HG02870 (cell line): ENCODE results near the gene CHST12.

Experiments
- ATAC-seq: cut with Tn5 transposase; IDR thresholded peaks from one replicate; pipeline ENCODE4 v1.9.1; 2021; ENCODE audit warnings: mild to moderate bottlenecking, moderate library complexity; ENCODE audit not compliant: unreplicated experiment

Gene CHST12

DNA sequence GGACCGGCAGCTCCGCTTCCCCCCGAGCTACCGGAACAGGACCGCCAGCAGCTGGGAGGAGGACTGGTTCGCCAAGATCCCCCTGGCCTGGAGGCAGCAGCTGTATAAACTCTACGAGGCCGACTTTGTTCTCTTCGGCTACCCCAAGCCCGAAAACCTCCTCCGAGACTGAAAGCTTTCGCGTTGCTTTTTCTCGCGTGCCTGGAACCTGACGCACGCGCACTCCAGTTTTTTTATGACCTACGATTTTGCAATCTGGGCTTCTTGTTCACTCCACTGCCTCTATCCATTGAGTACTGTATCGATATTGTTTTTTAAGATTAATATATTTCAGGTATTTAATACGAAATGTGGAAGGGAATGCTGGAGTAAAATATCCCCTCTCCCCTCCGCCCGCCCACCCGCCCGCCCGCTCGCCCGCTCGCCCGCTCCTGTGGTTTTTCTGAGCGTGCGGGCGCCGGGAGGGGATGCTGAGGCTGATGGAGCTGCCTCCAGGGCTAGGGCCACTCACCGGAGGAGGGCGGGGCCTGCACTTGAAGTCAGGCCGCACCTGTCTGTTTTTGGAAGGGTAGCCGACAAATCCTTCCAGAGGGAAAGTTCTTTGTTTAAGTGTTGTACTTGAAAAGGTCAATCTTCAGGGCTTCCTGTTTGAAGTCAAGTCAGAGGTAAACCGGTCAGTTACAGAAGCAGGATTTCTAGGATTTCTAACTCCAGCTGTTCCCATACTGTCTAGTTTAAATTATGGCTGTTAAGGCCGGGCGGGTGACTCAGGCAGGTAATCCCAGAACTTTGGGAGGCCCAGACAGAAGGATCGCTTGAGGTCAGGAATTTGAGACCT lies 30.5 kb downstream of the CHST12 start:
- no peak for ATAC-seq

DNA sequence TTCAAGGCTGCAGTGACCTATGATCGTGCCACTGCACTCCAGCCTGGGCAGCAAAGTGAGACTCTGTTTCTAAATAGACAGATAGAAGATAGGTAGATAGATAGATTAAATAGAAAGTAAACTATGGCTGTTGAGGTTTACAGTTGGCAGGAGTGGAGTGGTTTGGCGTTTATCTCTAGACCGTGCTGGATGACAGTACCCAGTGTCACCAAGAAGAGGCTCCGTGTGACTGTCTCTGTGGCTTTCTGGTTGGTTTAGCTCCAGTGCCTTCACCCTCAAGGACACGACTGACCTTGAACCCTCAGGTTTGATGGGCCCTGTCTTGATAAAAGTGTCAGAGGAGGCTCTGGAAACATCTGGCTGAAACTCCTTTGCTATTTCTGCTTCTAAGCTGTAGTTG lies 31.7 kb downstream of the CHST12 start:
- no peak for ATAC-seq

DNA sequence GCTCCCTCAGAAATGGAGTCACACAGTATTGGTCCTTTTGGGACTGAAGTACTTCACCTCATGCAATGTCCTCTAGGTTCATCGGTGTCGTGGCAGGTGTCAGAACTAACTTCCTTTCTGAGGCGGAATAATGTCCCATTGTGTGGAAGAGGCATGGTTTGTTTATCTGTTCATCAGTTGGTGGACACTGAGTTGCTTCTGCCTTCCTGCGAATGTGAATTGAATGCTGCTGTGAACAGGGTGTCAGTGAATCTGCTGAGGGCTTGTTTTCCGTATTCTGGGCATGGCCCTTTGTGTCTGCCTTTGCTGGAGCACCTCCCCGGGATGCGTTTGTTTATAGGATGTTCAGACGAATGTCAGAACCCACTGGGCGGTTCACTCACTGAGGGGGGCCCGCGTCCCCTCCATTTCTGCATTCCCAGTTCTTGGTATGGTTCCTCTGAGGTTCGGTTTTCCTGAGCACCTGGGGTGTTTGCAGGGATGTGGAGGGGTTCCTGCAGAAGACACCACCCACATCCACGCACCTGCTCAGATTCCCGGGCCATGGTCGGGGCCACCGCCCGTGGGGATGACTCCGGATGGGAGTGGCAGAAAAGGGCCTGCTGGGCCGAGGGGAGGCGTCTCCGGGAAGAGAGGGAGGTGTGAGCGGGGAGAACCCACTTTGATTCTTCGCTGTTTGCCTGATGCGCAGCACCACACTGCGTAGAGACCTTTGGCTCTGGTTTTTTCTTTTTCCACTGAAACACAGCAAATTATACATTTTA lies 33.1 kb downstream of the CHST12 start:
- ATAC-seq: no peak

DNA sequence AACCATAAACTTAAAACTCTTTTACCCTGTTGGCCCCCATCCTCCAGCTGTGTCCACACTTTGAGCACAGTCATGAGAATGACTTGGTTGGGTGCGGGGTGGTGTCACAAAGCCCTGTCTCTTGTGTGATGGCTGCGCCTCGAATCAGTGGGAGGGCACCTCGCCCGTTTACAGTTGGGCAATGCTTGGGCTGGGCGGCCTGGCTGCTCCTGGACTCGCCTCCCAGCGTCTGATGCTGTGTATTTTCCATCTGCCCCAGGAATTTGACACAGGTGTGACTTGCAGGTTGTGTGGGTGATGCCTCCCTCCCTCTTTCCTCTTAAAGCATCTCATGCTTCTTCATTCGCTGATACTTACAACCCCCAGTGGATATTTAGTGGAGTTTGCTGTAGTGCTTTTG lies 33.7 kb downstream of the CHST12 start:
- no peak for ATAC-seq

DNA sequence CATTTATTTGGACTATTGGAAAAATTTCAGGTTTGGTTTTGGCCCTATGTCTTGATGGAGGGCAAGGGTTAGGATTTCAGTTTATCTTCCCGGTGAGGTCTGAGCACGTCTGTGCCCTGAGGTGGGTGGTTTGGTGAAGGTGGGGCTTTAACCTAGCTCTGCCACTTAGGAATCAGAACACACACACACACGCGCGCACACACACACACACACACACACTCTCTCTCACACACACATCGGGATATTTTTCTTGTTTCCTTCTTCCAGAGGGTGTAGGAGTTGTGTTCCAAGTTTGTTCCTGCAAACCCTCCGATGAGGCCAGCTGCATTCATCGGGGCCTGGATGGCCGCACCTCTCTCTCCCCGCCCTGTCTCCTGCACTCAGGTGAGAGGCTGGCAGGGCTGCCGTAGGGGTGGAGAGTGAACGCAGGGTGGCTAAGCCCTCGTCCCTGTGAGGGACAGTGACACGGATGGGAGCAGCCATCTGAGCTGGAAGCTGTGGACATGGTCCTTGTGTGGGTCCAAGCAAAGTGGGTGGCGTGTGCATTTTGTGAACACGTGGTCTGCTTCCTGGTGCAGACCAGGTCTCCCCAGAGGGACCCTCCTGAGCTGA lies 34.2 kb downstream of the CHST12 start:
- ATAC-seq: no peak

DNA sequence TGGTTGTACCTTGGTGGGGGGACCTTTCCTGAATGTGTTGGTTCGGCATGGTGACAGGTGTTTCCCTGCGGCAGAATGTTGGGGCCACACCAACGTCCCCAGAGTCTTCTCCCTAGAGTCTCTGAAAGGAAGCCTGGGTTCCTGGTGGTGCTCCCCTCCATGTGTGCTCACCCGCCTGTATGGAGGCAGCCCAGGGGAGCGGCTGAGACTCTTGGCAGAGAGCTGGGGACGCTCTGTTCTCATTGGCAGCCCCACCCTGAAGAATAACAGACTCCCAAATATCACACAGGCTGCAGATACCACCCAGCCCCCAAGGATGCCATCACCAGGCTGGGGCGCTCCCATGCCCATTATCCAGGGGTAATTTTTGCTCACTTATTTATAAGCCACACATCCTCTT lies 34.8 kb downstream of the CHST12 start:
- no peak for ATAC-seq

DNA sequence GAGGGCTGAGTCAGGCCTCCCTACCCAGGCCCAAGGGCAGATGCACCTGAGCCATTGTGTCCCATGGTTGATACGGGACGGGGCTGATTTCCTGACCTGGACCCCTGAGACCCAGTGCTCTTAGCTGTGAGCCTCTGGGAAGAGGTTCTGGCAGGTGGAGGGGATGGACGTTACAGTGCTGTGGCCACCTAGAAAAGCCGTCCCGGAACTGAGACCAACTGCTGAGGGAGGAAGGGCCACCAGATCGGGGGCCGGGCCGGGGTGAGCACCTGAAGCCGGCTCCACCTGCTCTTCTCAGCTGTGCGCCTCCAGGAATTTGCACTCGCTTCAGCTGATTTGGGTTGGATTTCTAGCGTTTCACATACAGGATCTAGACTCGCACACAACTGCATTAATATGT lies 35.4 kb downstream of the CHST12 start:
- no peak for ATAC-seq

DNA sequence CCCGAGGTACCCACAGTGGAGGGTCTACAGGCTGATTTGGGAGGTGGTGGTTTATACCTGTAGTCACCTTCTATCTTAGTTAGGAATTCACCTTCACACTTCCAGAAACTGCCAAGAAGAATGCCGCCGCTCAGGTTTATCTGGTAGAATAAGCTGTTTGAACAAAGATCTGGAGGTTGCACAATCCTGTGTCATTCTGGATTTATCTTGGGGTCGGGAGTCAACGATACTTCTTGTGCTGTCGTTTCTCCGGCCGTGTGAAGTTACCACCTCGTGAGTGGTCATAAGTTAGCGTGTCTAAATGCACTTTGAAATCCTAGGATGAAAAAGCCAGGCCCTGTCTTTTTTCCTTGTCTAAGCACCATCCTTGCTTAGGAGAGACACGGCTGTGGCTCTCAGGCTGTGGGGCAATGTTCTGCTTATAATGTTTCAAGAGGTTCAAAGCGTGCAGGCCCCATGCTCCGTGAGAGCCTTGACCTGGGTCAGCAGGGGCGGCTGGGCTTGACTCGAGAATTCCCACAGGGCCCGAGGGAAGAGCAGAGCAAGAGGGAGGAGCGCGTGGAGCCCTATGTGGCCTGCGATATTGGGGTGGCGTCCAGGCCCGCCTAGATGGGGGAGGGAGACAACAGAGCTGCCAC lies 37.3 kb downstream of the CHST12 start:
- no peak for ATAC-seq

DNA sequence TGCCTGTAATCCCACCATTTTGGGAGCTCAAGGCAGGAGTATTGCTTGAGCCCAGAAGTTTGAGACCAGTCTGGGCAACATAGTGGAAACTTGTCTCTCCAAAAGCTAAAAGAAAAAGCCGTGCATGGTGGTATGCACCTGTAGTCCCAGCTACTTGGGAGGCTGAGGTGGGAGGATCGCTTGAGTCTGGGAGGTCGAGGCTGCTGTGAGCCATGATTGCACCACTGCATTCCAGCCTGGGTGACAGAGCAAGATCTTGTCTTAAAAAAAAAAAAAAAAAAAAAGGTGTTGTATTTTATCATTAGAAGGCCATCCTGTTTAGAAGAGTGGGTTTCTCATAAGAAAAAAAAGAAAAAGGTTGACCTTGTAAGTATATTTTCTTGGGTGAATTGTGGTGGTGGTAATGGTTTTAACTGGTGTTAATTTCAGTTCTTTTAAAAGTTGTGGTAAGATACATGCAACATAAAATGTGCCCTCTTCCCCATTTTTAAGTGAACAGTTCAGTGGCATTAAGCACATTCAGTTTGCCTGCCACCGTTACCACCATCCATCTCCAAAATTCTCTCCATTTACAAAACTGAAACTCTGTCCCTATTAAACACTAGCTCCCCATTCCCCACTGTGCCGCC lies 38.1 kb downstream of the CHST12 start:
- no peak for ATAC-seq

DNA sequence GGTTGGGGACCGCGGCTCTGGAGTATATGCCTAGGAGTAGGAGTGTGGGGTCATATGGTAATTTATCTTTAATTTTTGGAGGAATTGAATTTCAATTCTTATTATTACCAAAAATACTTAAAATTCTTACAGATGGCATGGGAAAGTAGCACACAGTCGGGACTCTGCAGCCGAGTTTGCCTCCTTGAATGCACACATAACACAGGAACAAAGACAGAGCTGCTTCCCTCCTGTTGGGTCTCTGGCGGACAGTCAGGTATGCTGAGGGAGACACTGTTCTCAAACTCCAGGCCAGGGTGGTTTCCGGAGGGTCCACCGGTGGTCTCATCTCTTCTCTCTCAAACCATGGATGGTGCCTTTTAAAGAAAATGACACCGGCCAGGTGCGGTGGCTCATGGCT lies 40.1 kb downstream of the CHST12 start:
- no peak for ATAC-seq

DNA sequence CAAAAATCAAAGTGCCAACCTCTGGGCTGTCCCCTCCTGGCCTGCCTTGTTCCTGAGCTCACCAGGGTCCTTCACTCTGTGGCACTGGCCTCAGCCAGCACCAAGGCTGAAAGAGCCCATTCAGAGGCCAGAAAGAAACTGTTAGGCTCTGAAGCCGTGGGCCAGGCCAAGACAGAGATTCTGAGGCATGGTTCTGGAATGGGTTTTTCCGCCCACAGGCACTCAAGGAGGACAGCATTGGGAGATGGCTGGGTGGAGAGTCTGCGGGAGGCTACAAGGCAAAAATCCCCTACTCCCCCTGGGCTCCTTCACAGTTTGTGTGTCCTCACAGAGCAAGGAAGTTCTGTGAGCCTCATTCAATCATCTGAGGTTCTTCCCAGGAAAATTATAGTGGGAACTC lies 41.1 kb downstream of the CHST12 start:
- no peak for ATAC-seq

DNA sequence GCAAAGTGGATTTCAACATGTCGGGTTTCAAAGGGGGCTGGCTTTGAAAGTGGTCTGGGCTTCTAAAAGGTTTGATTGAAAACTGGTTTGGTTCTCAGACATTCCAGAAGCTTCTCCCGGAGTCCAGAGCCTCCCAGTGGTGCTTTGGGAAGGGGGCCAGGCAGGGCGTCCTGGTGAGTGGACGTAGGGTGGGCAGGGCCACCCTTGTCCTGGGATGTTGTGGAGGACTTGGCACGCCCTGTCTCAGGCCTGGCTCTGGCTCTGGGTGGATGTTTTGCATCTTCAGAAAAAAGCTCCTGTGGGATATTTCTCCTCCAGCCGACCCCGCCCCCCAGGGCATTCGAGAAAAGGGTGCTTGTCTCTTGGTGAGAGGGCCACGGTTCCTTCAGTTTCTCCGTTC lies 41.6 kb downstream of the CHST12 start:
- ATAC-seq: no peak

DNA sequence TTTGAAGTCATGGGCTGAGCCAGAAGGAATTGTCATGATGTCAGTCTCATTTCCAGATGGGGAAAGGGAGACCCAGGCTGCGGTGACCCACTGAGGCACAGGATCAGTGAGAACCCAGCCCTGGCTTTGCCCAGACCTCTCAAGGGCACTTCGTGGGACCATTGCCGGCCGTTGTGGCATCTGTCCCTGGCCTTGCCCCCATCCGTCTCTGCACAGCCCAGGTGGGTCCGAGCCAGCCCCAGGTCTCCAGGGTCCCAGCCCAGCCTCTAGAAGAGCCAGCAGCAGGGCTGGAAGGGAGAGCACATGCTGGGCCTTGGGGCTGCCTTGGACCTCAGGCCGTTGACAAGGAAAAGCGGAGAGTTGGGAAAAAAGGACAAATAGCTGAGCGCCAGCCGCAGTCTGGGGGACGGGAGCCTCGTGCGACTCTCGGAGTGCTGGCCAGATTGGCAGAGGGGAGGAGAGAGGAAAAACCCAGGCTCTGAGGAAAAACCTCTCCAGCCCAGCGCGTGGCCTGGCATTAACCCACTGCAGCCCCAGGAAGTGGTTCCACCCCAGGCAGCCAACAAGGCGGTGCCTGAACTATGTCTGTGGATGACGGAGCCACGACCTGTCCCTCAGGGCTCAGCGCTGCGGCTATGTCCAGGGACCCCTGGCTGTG lies 42.6 kb downstream of the CHST12 start:
- ATAC-seq: no peak

DNA sequence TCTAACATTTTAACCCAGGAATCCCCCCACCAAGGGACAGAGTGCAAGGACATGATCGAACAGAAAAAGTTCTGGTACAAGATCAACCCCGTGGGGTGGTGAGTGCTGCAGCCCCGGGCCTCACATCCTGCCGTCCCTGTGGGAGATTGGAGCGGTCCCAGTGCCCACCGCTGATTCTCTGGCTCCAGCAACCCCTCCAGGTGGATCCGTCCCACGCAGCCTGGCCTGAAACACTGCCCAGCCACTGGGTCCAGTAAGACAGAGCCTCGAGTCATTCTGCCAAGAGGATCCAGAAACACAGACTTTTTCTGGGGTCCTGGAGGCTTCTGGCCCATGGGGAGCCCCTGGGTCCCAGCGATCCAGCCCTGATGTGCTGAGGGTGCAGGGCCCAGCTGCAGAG lies 43.3 kb downstream of the CHST12 start:
- ATAC-seq: no peak

DNA sequence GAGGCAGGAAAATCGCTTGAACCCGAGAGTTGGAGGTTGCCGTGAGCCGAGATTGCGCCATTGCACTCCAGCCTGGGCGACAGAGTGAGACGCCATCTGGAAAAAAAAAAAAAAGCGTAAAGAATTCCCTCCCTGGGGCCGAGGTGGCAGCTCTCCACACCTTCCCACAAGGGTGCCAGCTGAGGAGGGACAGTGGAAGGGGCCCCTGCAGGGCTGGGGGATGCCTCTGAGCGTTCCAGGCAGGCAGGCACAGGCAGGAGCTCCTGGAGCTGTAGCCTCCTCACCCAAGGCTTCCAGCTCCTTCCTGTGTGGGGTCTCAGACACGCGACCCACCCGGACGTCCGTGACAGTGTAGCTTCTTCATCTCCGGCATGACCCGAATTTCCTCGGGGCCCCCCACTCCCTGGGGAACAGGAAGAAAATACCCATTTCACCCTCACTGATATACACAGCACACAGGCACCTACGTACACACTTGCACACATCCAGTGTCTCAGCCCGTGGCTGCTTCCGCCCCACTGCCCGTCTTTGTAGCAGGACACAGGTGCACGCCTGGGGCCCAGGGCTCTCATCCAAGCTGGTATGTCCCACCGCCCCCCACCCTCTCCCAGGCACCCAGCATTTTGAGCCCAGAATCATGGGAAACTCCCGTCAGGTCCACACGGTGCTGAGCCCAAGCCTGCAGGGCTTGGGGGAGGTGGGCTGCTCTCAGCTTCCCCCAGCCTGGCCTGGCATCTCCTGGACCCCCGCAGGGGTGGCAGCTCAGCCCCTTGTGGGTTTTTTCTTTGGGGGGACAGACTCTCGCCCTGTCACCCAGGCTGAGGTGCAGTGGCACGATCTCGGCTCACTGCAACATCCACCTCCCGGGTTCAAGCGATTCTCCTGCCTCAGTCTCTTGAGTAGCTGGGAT lies 47.0 kb downstream of the CHST12 start:
- ATAC-seq: no peak

DNA sequence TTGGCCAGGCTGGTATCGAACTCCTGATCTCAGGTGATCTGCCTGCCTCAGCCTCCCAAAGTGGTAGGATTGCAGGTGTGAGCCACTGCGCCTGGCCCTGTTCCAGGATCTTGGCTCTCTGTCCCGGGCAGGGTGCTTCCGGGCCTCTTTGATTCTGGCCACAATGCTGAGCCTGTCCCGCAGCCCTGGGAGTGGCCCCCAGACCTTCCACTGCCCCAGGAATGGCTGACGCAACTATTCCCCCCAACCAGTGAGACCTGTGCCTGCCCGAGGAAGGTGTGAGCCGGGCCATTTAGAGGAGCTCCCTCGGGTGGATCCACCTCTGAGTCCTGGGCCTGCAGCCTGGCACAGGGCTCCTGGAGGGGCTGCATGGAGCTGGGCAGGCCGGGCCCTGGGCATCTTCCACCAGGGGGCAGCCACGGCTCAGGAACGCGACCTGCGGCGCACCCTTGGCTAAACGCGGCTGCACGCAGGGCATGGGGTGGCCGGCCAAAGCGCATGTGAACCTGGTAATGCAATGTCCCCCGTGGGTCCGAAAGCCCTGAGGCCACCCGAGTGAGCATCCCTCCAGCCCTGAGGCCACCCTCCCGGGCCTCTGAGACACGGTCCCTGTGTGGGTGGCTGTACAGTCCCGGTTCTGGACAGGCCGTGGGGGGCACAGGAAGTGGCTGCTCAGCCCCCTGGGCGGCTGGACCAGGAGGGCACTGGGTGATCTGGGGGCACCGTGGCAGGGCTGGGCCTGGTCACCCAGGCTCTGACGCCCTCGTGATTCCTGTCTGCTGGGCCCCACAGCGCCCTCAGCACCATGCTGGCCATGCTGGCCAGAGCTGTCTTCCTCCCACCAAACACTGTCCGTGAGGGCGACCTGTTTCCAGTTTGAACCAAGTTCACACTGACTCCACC lies 48.0 kb downstream of the CHST12 start:
- ATAC-seq: peak; percentile 73

DNA sequence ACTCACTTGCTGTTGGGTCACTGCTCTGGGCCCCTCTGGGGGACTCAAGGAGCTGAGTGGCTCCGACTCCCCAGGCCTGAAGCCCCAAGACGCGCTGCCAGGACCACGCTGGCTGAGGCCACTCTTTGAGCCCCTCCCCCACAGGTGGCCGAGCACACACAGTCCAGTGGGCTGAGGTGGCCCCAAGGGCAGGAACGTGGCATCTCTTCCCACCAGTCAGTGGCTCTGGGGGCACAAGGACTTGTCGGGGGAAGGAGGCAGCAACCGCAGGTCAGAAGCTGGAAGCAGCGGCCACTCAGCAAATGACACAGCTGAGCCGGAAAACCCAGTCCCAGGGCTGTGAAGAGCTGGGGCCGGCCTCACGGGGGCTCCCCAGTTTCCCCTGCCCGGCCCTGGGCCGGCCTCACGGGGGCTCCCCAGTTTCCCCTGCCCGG lies 48.7 kb downstream of the CHST12 start:
- ATAC-seq: peak; percentile 26

DNA sequence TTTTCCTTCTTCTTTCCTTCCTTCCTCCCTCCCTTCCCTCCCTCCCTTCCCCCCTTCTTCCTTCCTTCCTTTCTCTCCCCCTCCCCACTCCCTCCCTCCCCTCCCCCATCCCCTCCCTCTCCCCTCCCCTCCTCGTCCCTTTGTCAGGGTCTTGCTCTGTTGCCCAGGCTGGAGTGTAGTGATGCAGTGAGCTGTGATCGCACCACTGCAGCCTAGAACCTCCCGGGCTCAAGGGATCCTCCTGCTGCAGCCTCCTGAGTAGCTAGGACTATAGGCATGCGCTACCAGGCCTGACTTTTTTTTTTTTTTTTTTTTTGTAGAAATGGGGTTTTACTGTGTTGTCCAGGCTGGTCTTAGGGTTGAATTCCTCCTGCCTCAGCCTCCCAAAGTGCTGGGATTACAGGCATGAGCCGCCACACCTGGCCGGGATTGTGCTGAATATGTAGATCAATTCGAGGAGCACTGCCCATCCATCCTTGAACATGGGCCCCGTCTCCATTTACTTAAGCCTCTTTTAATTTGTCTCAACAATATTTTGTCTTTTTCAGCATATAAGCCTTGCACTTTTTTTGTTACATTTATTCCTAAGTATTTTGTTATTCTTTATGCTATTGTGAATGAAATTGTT lies 49.3 kb downstream of the CHST12 start:
- ATAC-seq: no peak
